B cell (primary cell): ENCODE results near the gene C3orf70. TPM values are rescaled to one million over a fixed set of nuclear protein-coding genes. Genes with fewer than 3 reads are reported as not detected.

Experiments used
- ATAC-seq: fragments of 200-7000 bp; cut with Tn5 transposase; one replicate; pipeline ENCODE4 v1.10.0; 2021; ENCODE audit warnings: low read depth, mild to moderate bottlenecking, moderate number of reproducible peaks, moderate library complexity
- CTCF ChIA-PET: fragments of 350-600 bp; sonication (Branson Sonifier 250); formaldehyde crosslinking; loops from one replicate; lab custom pipeline; 2021; ENCODE audit warnings: antibody characterized with exemption, inconsistent platforms; lab: Charles Lee
- POLR2A ChIA-PET: fragments of 350-600 bp; sonication (Branson Sonifier 250); formaldehyde crosslinking; loops from one replicate; lab custom pipeline; 2021; ENCODE audit warnings: antibody characterized with exemption; lab: Charles Lee
- DNase-seq: peaks from one replicate; pipeline ENCODE4 v3.0.0; 2013
- H2AFZ ChIP-seq: 2 replicates; pipeline ENCODE4 v1.6.1; 2012; ENCODE audit warnings: mild to moderate bottlenecking, low read depth, low read length; ENCODE audit not compliant: insufficient read depth, poor library complexity, severe bottlenecking
- H3K27ac ChIP-seq, 2 donors: 1 replicate in 1 of 2; 2 replicates in 1 of 2; pipeline ENCODE4 v1.5.1; 2012 to 2013; ENCODE audit warnings: low read length in 2 of 2, mild to moderate bottlenecking in 2 of 2, moderate library complexity in 1 of 2
- H3K27me3 ChIP-seq, 4 experiments: fragments of 200-600 bp in 1 of 4; sonication (generic) in 1 of 4; replicated peaks in 1 of 4; 1 replicate in 2 of 4; 2 replicates in 2 of 4; pipeline versions ENCODE4 v1.6.1 to v1.7.0; 2013 to 2016; ENCODE audit warnings: low read length in 3 of 4, mild to moderate bottlenecking in 2 of 4, mixed read lengths in 1 of 4, moderate library complexity in 1 of 4; ENCODE audit not compliant: insufficient read depth in 4 of 4, control insufficient read depth in 3 of 4; ENCODE audit errors: control extremely low read depth in 1 of 4
- H3K36me3 ChIP-seq, 2 experiments: replicated peaks in 1 of 2; 1 replicate in 1 of 2; 2 replicates in 1 of 2; pipeline versions ENCODE4 v1.6.1 to v1.7.1; 2013; ENCODE audit warnings: low read length in 1 of 2; ENCODE audit not compliant: insufficient read depth in 2 of 2, control insufficient read depth in 1 of 2; ENCODE audit errors: control extremely low read depth in 1 of 2, extremely low read depth in 1 of 2
- H3K4me1 ChIP-seq, 2 donors: fragments of 200-600 bp in 1 of 2; sonication (generic) in 1 of 2; 1 replicate in 1 of 2; 2 replicates in 1 of 2; pipeline versions ENCODE4 v1.5.1 to v1.6.1; 2013 to 2017; ENCODE audit warnings: low read length in 2 of 2; ENCODE audit not compliant: control insufficient read depth in 2 of 2, insufficient read depth in 2 of 2
- H3K4me2 ChIP-seq: replicated peaks from 2 replicates; pipeline ENCODE3; 2012; ENCODE audit warnings: mild to moderate bottlenecking, low read depth, low read length; ENCODE audit not compliant: poor library complexity, severe bottlenecking
- H3K4me3 ChIP-seq, 5 experiments: fragments of 200-600 bp in 1 of 5; sonication (generic) in 1 of 5; 1 replicate in 3 of 5; 2 replicates in 2 of 5; pipeline versions ENCODE4 v1.5.1 to v1.7.0; 2011 to 2016; ENCODE audit warnings: low read length in 4 of 5, mild to moderate bottlenecking in 4 of 5, low read depth in 2 of 5, control low read depth in 1 of 5, moderate library complexity in 1 of 5; ENCODE audit not compliant: insufficient read depth in 1 of 5; ENCODE audit errors: control extremely low read depth in 1 of 5, extremely low read depth in 1 of 5
- H3K79me2 ChIP-seq: fragments of 200-600 bp; sonication (generic); one replicate; pipeline ENCODE4 v1.6.0; 2016; ENCODE audit warnings: low read length; ENCODE audit not compliant: control insufficient read depth, insufficient read depth
- H3K9ac ChIP-seq: fragments of 200-600 bp; sonication (generic); 2 replicates; pipeline ENCODE4 v1.6.1; 2017; ENCODE audit warnings: mild to moderate bottlenecking, low read length, moderate library complexity
- H3K9me3 ChIP-seq, 3 donors: one replicate each; pipeline versions ENCODE4 v1.6.1 to v1.7.1; 2013; ENCODE audit warnings: low read length in 2 of 3; ENCODE audit not compliant: control insufficient read depth in 2 of 3, insufficient read depth in 1 of 3; ENCODE audit errors: control extremely low read depth in 1 of 3
- H4K20me1 ChIP-seq: 2 replicates; pipeline ENCODE4 v1.6.0; 2012; ENCODE audit warnings: mild to moderate bottlenecking, low read length; ENCODE audit not compliant: insufficient read depth, control insufficient read depth, poor library complexity, severe bottlenecking
- H3K27ac Mint-ChIP-seq: one replicate; pipeline ENCODE4 v1.8.0; 2021; ENCODE audit warnings: mixed read lengths
- H3K27me3 Mint-ChIP-seq: one replicate; pipeline ENCODE4 v1.8.0; 2021; ENCODE audit warnings: mixed read lengths
- H3K4me1 Mint-ChIP-seq: one replicate; pipeline ENCODE4 v1.8.0; 2021; ENCODE audit warnings: mixed read lengths
- H3K4me3 Mint-ChIP-seq: one replicate; pipeline ENCODE4 v1.8.0; 2021; ENCODE audit warnings: mixed read lengths
- H3K9me3 Mint-ChIP-seq: one replicate; pipeline ENCODE4 v1.8.0; 2022; ENCODE audit warnings: mixed read lengths; ENCODE audit not compliant: insufficient read depth
- CTCF ChIP-seq: fragments of 200-600 bp; IDR thresholded peaks from one replicate; pipeline ENCODE4 v1.8.0; 2022; ENCODE audit warnings: antibody characterized with exemption, mild to moderate bottlenecking
- EZH2 ChIP-seq: IDR thresholded peaks from 2 replicates; pipeline ENCODE4 v1.6.1; 2012; ENCODE audit warnings: borderline replicate concordance, low read depth, mild to moderate bottlenecking, moderate library complexity, low read length; ENCODE audit not compliant: insufficient read depth, poor library complexity, severe bottlenecking
- WGBS: methylation state at CpG from one replicate; pipeline ENCODE4 v1.1.5; 2013; ENCODE audit warnings: missing lambda C conversion rate; ENCODE audit not compliant: insufficient coverage; 5-methylcytosine and 5-hydroxymethylcytosine counted together
- intact Hi-C: fragments of 100-400 bp; cut with micrococcal nuclease; formaldehyde crosslinking; loops from one replicate; pipeline ENCODE4 v1.10.0; 2022
- polyA plus RNA-seq: library from polyadenylated mRNA; depleted of rRNA; stranded (reverse); fragments of >200 nt; gene quantifications from 2 replicates; pipeline ENCODE4 v1.2.3, GENCODE V29; 2012
- total RNA-seq, 2 donors: library from RNA; stranded (reverse); fragments of 120-200 nt in 1 of 2; gene quantifications; 1 replicate in 1 of 2; 2 replicates in 1 of 2; pipeline versions ENCODE4 v1.2.3 to v1.2.4, GENCODE V29; 2013 to 2022

The C3orf70 gene
- total and polyA plus RNA-seq, 2 donors (not counting 1 experiment from before 2014, with no cell fraction given) = not detected

GRCh38 chr3:185176750-185177359, 24.0 kb upstream of the C3orf70 start:
- H3K27ac Mint-ChIP-seq = no peak overlapping the region
- Histone ChIP-seq H3K4me2 (no peak overlapping the region), H3K27me3 (peaks cover 0 to 7% (median 2%) of the 10 kb centered on the region in 4 experiments), H3K4me3 (no peak overlapping the region), H3K9ac (no peak overlapping the region), H3K9me3 (no peaks in the 10 kb centered on the region), H3K4me1 (peaks cover 8 to 10% of the 10 kb centered on the region in 2 donors), H3K27ac (no peak overlapping the region), H2AFZ (no peak overlapping the region), H3K79me2 (no peaks in the 10 kb centered on the region), H3K36me3 (no peaks in the 10 kb centered on the region), H4K20me1 (no peaks in the 10 kb centered on the region)
- no peaks in the 10 kb centered on the region for H3K27me3 Mint-ChIP-seq
- peaks cover 13% of the 10 kb centered on the region for H3K4me1 Mint-ChIP-seq
- TF ChIP-seq EZH2 = no peak
- peak; percentile 89 for TF ChIP-seq CTCF
- intact Hi-C loops = loop anchor here (1.0 to 10.0 kb wide), 2 partner anchors 128 to 302 kb away; no protein-coding TSS in a partner anchor
- no peaks in the 10 kb centered on the region for H3K9me3 Mint-ChIP-seq
- no peak overlapping the region for H3K4me3 Mint-ChIP-seq
- CTCF ChIA-PET = interaction anchor here (0.6 to 1.5 kb wide), 13 partner anchors 9 to 302 kb away, joined by 3 to 6 read pairs (median 4); no protein-coding TSS in a partner anchor
- POLR2A ChIA-PET = no interaction called here
- peak; percentile 47 for DNase-seq
- 100% methylated on average over 1 of the region's 10 CpGs for WGBS
- ATAC-seq = no peak

GRCh38 chr3:185175370-185175987, 22.6 kb upstream of the C3orf70 start:
- ChIA-PET CTCF (interaction anchor here (0.6 to 1.5 kb wide), 13 partner anchors 7 to 337 kb away, joined by 3 to 6 read pairs (median 4); no protein-coding TSS in a partner anchor), POLR2A (no interaction called here)
- H2AFZ ChIP-seq = peak overlapping the region; percentile 73
- H3K27me3 ChIP-seq = peaks cover 0 to 7% (median 2%) of the 10 kb centered on the region in 4 experiments
- Mint-ChIP-seq H3K4me3 (peak overlapping the region; percentile 67), H3K9me3 (no peaks in the 10 kb centered on the region), H3K27ac (peak overlapping the region; percentile 51), H3K4me1 (peaks cover 13% of the 10 kb centered on the region), H3K27me3 (no peaks in the 10 kb centered on the region)
- peak overlapping the region; percentile 61 for H3K4me2 ChIP-seq
- TF ChIP-seq CTCF (no peak), EZH2 (no peak)
- peak overlapping the region in 2 of 5 experiments; percentile 32 to 38 for H3K4me3 ChIP-seq
- DNase-seq = peak; percentile 39
- H3K27ac ChIP-seq = no peak overlapping the region
- ATAC-seq = peak; percentile 36
- no peaks in the 10 kb centered on the region for H3K36me3 ChIP-seq
- WGBS = 14% methylated on average over 13 of the region's 15 CpGs
- H3K9ac ChIP-seq = peak overlapping the region; percentile 58
- H4K20me1 ChIP-seq = no peaks in the 10 kb centered on the region
- no peaks in the 10 kb centered on the region for H3K9me3 ChIP-seq
- H3K79me2 ChIP-seq = no peaks in the 10 kb centered on the region
- intact Hi-C loops = loop anchor here (10.0 kb wide), 1 partner anchor 129 kb away; no protein-coding TSS in a partner anchor
- peaks cover 8 to 10% of the 10 kb centered on the region in 2 donors for H3K4me1 ChIP-seq
